ENCODE data around the gene PLCB4.

The PLCB4 gene

DNA sequence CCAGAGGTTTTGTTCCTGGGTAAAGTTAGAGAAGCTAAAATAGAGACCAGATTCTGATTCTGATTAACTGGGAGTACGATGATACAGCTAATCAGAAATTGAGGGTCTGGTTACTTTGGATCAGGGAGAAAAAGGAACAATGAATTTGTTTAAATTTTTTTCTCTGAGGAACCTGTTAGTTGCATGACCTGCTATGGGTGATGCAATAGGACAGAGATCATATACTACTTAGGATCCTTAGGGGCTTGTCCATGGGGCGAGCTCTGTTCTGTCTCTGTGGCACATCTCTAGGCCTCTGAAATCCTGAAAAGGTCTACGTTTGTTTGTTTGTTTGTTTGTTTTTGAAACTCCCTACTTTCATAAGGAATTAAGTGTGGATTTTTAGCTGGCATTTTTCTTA is 279.4 kb downstream of the PLCB4 start:
- H3K27ac Mint-ChIP-seq (ENCODE audit: low read depth), result no peak overlapping the region
- H3K4me3 Mint-ChIP-seq, result no peak overlapping the region
- H3K9me3 Mint-ChIP-seq, result peaks cover 10% of the 10 kb centered on the region
- no peaks in the 10 kb centered on the region for H3K36me3 Mint-ChIP-seq (ENCODE audit: insufficient read depth)
- no peaks in the 10 kb centered on the region for H3K27me3 Mint-ChIP-seq
- DNase-seq (ENCODE audit: low spot score in 2 of 2) (no peak), ATAC-seq (replicated peaks; ENCODE audit: extremely low read depth, poor library complexity, severe bottlenecking) (no peak)
- no peaks in the 10 kb centered on the region for H3K4me1 Mint-ChIP-seq

DNA sequence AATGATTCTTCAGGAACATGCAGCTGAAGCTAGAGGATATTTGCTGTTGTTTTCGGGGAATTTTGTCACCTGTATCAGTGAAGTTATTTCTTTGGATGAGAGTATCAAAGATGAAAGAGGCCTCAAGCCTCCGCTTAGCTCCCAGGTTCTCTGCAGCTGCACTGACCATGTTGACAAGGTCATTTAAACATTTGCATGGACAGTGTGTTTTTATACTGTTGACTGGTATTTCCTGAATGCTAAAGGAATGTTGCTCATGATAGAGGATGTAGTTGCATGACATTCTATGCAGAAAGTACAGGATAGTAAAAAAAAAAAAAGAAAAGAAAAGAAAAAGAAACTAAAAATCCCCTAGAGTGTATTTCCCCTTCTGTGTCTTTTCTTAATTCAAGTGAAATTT is 279.9 kb downstream of the PLCB4 start:
- DNase-seq (ENCODE audit: low spot score in 2 of 2) (no peak), ATAC-seq (replicated peaks; ENCODE audit: extremely low read depth, poor library complexity, severe bottlenecking) (no peak)
- Mint-ChIP-seq H3K4me1 (no peaks in the 10 kb centered on the region), H3K9me3 (peaks cover 7% of the 10 kb centered on the region), H3K27ac (ENCODE audit: low read depth) (no peak overlapping the region), H3K4me3 (no peak overlapping the region), H3K27me3 (no peaks in the 10 kb centered on the region), H3K36me3 (ENCODE audit: insufficient read depth) (no peaks in the 10 kb centered on the region)

DNA sequence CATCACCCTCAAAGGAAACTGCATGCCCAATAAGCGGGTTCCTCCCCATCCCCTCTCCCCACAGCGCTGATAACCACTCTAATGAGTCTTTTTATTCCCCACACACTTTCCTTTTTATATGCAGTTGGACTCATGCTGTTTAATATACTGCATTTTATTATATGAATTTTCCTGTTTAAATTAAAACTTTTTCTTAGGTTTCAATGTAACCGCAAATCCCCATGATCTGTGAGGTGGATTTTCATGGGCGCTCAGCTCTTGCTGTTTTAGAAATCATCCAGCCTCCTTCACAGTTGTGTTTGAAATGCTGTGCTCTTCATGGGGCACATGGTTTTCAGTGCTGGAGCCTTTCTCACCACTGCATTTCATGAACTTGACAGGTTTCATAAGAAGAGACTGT is 280.4 kb downstream of the PLCB4 start:
- no peaks in the 10 kb centered on the region for H3K27me3 Mint-ChIP-seq
- DNase-seq (ENCODE audit: low spot score in 2 of 2) (no peak), ATAC-seq (replicated peaks; ENCODE audit: extremely low read depth, poor library complexity, severe bottlenecking) (no peak)
- H3K4me3 Mint-ChIP-seq, result no peak overlapping the region
- no peaks in the 10 kb centered on the region for H3K4me1 Mint-ChIP-seq
- no peak overlapping the region for H3K27ac Mint-ChIP-seq (ENCODE audit: low read depth)
- peaks cover 2% of the 10 kb centered on the region for H3K9me3 Mint-ChIP-seq
- no peaks in the 10 kb centered on the region for H3K36me3 Mint-ChIP-seq (ENCODE audit: insufficient read depth)

- H3K27ac Mint-ChIP-seq (ENCODE audit: low read depth), result no peak overlapping the region
- no peaks in the 10 kb centered on the region for H3K27me3 Mint-ChIP-seq
- no peaks in the 10 kb centered on the region for H3K9me3 Mint-ChIP-seq
- no peak overlapping the region for H3K4me3 Mint-ChIP-seq
- ATAC-seq (replicated peaks; ENCODE audit: extremely low read depth, poor library complexity, severe bottlenecking), result no peak
- no peaks in the 10 kb centered on the region for H3K36me3 Mint-ChIP-seq (ENCODE audit: insufficient read depth)
- no peaks in the 10 kb centered on the region for H3K4me1 Mint-ChIP-seq
- DNase-seq (ENCODE audit: low spot score in 2 of 2), result no peak
Observed at GRCh38 chr20:9352739-9353138, 283.9 kb downstream of the PLCB4 start.

- Mint-ChIP-seq H3K4me3 (no peak overlapping the region), H3K27me3 (no peaks in the 10 kb centered on the region)
Observed at GRCh38 chr20:9353180-9353915, 284.5 kb downstream of the PLCB4 start.

DNA sequence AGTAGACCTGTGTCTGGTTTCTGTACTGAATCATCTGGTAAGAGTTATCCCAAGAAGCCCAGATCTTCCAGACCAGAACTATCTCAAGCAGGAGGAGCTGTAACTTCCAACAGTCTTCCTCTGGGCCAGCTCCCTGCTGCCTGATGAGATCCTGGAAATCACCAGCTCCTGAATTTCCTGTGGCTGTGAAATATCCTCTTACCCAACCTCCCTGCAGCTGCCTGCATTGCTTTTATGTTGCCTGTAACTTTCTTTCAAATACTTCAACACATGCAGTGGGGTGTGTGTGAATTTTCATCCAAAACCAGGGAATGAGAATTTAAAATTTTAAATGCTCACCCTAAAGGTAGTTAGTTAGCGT is 285.0 kb downstream of the PLCB4 start:
- DNase-seq (ENCODE audit: low spot score in 2 of 2) (no peak), ATAC-seq (replicated peaks; ENCODE audit: extremely low read depth, poor library complexity, severe bottlenecking) (no peak)
- H3K27ac Mint-ChIP-seq (ENCODE audit: low read depth), result no peak overlapping the region
- no peaks in the 10 kb centered on the region for H3K9me3 Mint-ChIP-seq
- no peaks in the 10 kb centered on the region for H3K36me3 Mint-ChIP-seq (ENCODE audit: insufficient read depth)
- H3K27me3 Mint-ChIP-seq, result no peaks in the 10 kb centered on the region
- H3K4me3 Mint-ChIP-seq, result no peak overlapping the region
- H3K4me1 Mint-ChIP-seq, result no peaks in the 10 kb centered on the region

More at GRCh38 chr20:9353180-9353915, 284.5 kb downstream of the PLCB4 start:
- ATAC-seq (replicated peaks; ENCODE audit: extremely low read depth, poor library complexity, severe bottlenecking) (no peak), DNase-seq (ENCODE audit: low spot score in 2 of 2) (no peak)
- Mint-ChIP-seq H3K27ac (ENCODE audit: low read depth) (no peak overlapping the region), H3K9me3 (no peaks in the 10 kb centered on the region), H3K36me3 (ENCODE audit: insufficient read depth) (no peaks in the 10 kb centered on the region), H3K4me1 (no peaks in the 10 kb centered on the region)

GRCh38 chr20:9354579-9354978 is 285.7 kb downstream of the PLCB4 start:
- Mint-ChIP-seq H3K4me1 (no peaks in the 10 kb centered on the region), H3K27ac (ENCODE audit: low read depth) (no peak overlapping the region), H3K27me3 (no peaks in the 10 kb centered on the region), H3K36me3 (ENCODE audit: insufficient read depth) (no peaks in the 10 kb centered on the region), H3K4me3 (no peak overlapping the region), H3K9me3 (no peaks in the 10 kb centered on the region)
- no peak for DNase-seq (ENCODE audit: low spot score in 2 of 2)
- ATAC-seq (replicated peaks; ENCODE audit: extremely low read depth, poor library complexity, severe bottlenecking), result no peak

GRCh38 chr20:9358001-9358400 is 289.1 kb downstream of the PLCB4 start:
- Mint-ChIP-seq H3K9me3 (no peaks in the 10 kb centered on the region), H3K4me3 (no peak overlapping the region), H3K36me3 (ENCODE audit: insufficient read depth) (no peaks in the 10 kb centered on the region), H3K27ac (ENCODE audit: low read depth) (no peak overlapping the region), H3K27me3 (no peaks in the 10 kb centered on the region), H3K4me1 (no peaks in the 10 kb centered on the region)
- DNase-seq (ENCODE audit: low spot score in 2 of 2) (no peak), ATAC-seq (replicated peaks; ENCODE audit: extremely low read depth, poor library complexity, severe bottlenecking) (no peak)

DNA sequence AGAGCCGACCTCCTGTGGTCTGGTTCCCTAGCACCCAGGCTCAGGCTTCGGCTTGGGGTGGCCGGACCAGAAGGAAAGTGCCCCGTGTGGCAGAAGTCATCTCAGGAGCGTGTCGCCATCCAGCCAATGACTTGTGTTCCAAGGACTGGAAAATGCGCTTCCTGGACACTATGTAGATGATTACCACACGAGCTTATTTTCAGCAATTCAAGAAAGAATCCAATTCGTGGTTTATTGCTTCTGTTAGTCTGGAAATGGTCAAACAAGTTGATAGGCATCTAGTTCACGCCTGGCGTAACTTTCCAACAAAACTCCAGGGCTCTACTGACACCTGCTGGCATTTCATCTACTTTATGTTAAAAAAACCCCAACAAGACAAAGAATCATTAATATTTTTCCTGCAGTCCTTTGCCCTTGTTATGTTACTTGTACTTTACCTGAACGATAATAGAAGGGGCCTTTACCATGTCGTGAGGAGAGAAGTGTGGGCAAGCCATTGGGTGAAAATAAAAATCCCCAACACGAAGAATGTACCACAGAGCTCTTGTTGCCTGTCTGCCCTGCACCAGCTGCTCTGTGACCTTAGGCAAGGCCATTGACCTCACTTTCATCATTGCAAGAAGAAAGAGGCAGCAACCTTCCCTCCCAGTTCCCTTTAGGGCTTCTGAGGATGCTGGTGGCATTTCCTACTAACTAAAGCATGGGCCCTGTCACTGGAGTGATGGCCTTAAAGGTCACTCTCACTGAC is 290.8 kb downstream of the PLCB4 start:
- Mint-ChIP-seq H3K36me3 (ENCODE audit: insufficient read depth) (no peaks in the 10 kb centered on the region), H3K9me3 (no peaks in the 10 kb centered on the region), H3K4me1 (no peaks in the 10 kb centered on the region), H3K27ac (ENCODE audit: low read depth) (no peak overlapping the region), H3K27me3 (no peaks in the 10 kb centered on the region), H3K4me3 (no peak overlapping the region)
- ATAC-seq (replicated peaks; ENCODE audit: extremely low read depth, poor library complexity, severe bottlenecking) (no peak), DNase-seq (ENCODE audit: low spot score in 2 of 2) (no peak)

DNA sequence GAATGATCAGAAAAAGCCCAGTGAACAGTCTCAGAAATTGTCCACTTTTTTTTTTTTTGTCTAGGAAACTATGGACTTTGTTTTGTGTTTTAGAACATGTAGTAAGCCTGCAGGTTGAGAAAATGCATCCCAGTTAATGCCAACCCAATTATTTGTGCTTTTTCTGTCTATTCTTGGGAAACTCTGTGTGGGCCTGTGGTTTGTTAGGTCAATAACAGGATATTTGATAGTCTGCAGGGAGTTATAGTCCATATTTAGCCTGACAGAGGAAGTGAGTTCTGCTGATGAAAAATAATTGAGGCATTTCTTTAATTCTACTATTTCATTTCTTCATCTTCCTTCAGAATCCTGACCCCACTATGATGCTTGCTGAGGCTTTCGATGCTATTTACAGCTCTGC is 291.5 kb downstream of the PLCB4 start:
- Mint-ChIP-seq H3K4me1 (no peaks in the 10 kb centered on the region), H3K36me3 (ENCODE audit: insufficient read depth) (no peaks in the 10 kb centered on the region), H3K4me3 (no peak overlapping the region), H3K27me3 (no peaks in the 10 kb centered on the region), H3K9me3 (no peaks in the 10 kb centered on the region), H3K27ac (ENCODE audit: low read depth) (no peak overlapping the region)
- ATAC-seq (replicated peaks; ENCODE audit: extremely low read depth, poor library complexity, severe bottlenecking), result no peak
- DNase-seq (ENCODE audit: low spot score in 2 of 2), result no peak

DNA sequence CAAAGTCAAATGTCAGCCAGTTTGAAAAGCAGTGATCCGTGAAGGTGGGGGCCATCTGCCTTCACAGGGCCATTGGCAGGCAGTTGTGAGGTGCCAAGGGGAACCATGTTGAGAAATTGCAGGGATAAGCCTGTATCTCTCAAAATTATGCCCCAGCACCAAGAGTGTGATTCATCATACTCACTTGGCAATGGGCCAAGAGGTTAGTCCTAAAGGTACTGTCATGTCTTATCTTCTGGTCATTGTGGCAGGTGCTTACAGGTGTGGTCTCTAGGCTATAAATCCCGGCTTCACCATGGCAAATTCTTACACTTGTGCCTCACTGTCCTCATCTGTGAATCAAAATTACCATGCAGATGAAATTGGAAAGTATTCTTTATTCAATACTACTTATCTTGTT is 294.8 kb downstream of the PLCB4 start:
- no peaks in the 10 kb centered on the region for H3K9me3 Mint-ChIP-seq
- no peak overlapping the region for H3K27ac Mint-ChIP-seq (ENCODE audit: low read depth)
- H3K36me3 Mint-ChIP-seq (ENCODE audit: insufficient read depth), result no peaks in the 10 kb centered on the region
- no peaks in the 10 kb centered on the region for H3K4me1 Mint-ChIP-seq
- DNase-seq (ENCODE audit: low spot score in 2 of 2) (no peak), ATAC-seq (replicated peaks; ENCODE audit: extremely low read depth, poor library complexity, severe bottlenecking) (no peak)
- H3K4me3 Mint-ChIP-seq, result no peak overlapping the region
- H3K27me3 Mint-ChIP-seq, result no peaks in the 10 kb centered on the region

GRCh38 chr20:9367328-9367727 is 298.4 kb downstream of the PLCB4 start:
- Mint-ChIP-seq H3K36me3 (ENCODE audit: insufficient read depth) (no peaks in the 10 kb centered on the region), H3K27me3 (no peaks in the 10 kb centered on the region), H3K4me1 (no peaks in the 10 kb centered on the region), H3K4me3 (no peak overlapping the region), H3K27ac (ENCODE audit: low read depth) (no peak overlapping the region), H3K9me3 (no peaks in the 10 kb centered on the region)
- no peak for DNase-seq (ENCODE audit: low spot score in 2 of 2)
- ATAC-seq (replicated peaks; ENCODE audit: extremely low read depth, poor library complexity, severe bottlenecking), result no peak

GRCh38 chr20:9367746-9368145 is 298.9 kb downstream of the PLCB4 start:
- Mint-ChIP-seq H3K9me3 (no peaks in the 10 kb centered on the region), H3K27ac (ENCODE audit: low read depth) (no peak overlapping the region), H3K27me3 (no peaks in the 10 kb centered on the region), H3K4me1 (no peaks in the 10 kb centered on the region), H3K36me3 (ENCODE audit: insufficient read depth) (no peaks in the 10 kb centered on the region), H3K4me3 (no peak overlapping the region)
- DNase-seq (ENCODE audit: low spot score in 2 of 2) (no peak), ATAC-seq (replicated peaks; ENCODE audit: extremely low read depth, poor library complexity, severe bottlenecking) (no peak)
